Endodermal cell (in vitro differentiated cells): Measurements from ENCODE around the gene MICAL3. TPM values are rescaled to one million over a fixed set of nuclear protein-coding genes. Genes with fewer than 3 reads are reported as not detected.

Experiments
- DNase-seq: peaks from one replicate; pipeline ENCODE4 v3.0.0-alpha.2; 2017
- H3K27ac ChIP-seq: 2 replicates; pipeline ENCODE4 v1.5.1; 2013; ENCODE audit warnings: mild to moderate bottlenecking, low read depth, low read length, moderate library complexity
- H3K27me3 ChIP-seq: 2 replicates; pipeline ENCODE4 v1.6.1; 2013; ENCODE audit warnings: mild to moderate bottlenecking, low read length, moderate library complexity; ENCODE audit not compliant: insufficient read depth, control insufficient read depth, poor library complexity, severe bottlenecking
- H3K36me3 ChIP-seq: 2 replicates; pipeline ENCODE4 v1.7.0; 2013; ENCODE audit warnings: mild to moderate bottlenecking, low read length, moderate library complexity; ENCODE audit not compliant: control insufficient read depth, insufficient read depth
- H3K4me1 ChIP-seq: one replicate; pipeline ENCODE4 v1.7.0; 2013; ENCODE audit warnings: low read length; ENCODE audit not compliant: control insufficient read depth, insufficient read depth
- H3K4me3 ChIP-seq: 2 replicates; pipeline ENCODE4 v1.5.1; 2013; ENCODE audit warnings: mild to moderate bottlenecking, low read length, moderate library complexity
- H3K9ac ChIP-seq: 2 replicates; pipeline ENCODE4 v1.6.1; 2013; ENCODE audit warnings: mild to moderate bottlenecking, low read length, moderate library complexity; ENCODE audit not compliant: poor library complexity, severe bottlenecking; ENCODE audit errors: extremely low read depth
- H3K9me3 ChIP-seq: 2 replicates; pipeline ENCODE4 v1.6.1; 2013; ENCODE audit warnings: mild to moderate bottlenecking, low read length, moderate library complexity; ENCODE audit not compliant: control insufficient read depth
- H3K27ac Mint-ChIP-seq: 2 replicates; pipeline ENCODE4 v1.8.0; 2020; ENCODE audit warnings: mixed read lengths
- H3K27me3 Mint-ChIP-seq: 2 replicates; pipeline ENCODE4 v1.8.0; 2021; ENCODE audit warnings: mild to moderate bottlenecking, mixed read lengths; ENCODE audit not compliant: insufficient read depth
- H3K36me3 Mint-ChIP-seq: 2 replicates; pipeline ENCODE4 v1.8.0; 2020; ENCODE audit warnings: low read depth, mixed read lengths
- H3K4me1 Mint-ChIP-seq: 2 replicates; pipeline ENCODE4 v1.8.0; 2020; ENCODE audit warnings: mixed read lengths
- H3K4me3 Mint-ChIP-seq: 2 replicates; pipeline ENCODE4 v1.8.0; 2020; ENCODE audit warnings: mild to moderate bottlenecking, moderate library complexity, mixed read lengths
- H3K9me3 Mint-ChIP-seq: 2 replicates; pipeline ENCODE4 v1.8.0; 2020; ENCODE audit warnings: mild to moderate bottlenecking, mixed read lengths
- CTCF ChIP-seq: fragments of 200-600 bp; sonication (generic); conservative IDR thresholded peaks from 2 replicates; pipeline ENCODE4 v1.5.0; 2021; ENCODE audit warnings: antibody characterized with exemption, mild to moderate bottlenecking
- WGBS, 2 experiments: methylation state at CpG; one replicate each; pipeline versions ENCODE4 v1.1.5 to v1.1.7; 2013; ENCODE audit warnings: missing lambda C conversion rate in 2 of 2, mixed read lengths in 1 of 2; ENCODE audit not compliant: insufficient coverage in 1 of 2, insufficient read length in 1 of 2; 5-methylcytosine and 5-hydroxymethylcytosine counted together
- total RNA-seq, 2 donors: library from RNA; stranded (reverse); fragmentation: NEBNext Ultra II Directional in 1 of 2; extraction: Animal tissue kit (Norgen Biotek cat#: 25700) in 1 of 2; gene quantifications; 2 replicates in 1 of 2; 3 replicates in 1 of 2; pipeline ENCODE4 v1.2.1, GENCODE V29; 2021

The MICAL3 gene
- total RNA-seq, 2 donors from 2014 or later: 42.8 to 48.1 TPM

DNA sequence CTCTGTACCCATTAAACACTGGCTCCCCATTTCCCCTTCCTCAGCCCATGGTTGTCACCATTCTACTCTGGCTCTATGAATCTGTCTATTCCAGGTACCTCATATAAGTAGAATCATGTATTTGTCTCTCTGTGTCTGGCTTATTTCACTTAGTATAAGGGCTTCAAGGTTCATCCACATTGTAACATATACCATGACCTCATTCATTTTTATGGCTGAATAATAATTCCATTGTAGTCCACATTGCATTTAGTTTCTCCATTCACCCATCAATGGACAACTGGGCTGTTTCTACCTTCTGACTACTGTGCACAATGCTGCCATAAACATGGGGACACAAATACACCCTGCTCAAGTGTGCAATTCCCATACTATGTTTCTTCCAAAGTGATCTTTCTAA, 97.3 kb downstream of the MICAL3 start:
- H3K27ac ChIP-seq: no peak overlapping the region
- H3K9me3 Mint-ChIP-seq: no peaks in the 10 kb centered on the region
- no peaks in the 10 kb centered on the region for H3K36me3 ChIP-seq
- no peaks in the 10 kb centered on the region for H3K9me3 ChIP-seq
- H3K36me3 Mint-ChIP-seq: no peaks in the 10 kb centered on the region
- peaks cover 28% of the 10 kb centered on the region for H3K4me1 Mint-ChIP-seq
- no peak overlapping the region for H3K4me3 ChIP-seq
- H3K4me3 Mint-ChIP-seq: no peak overlapping the region
- H3K27ac Mint-ChIP-seq: no peak overlapping the region
- no peak for TF ChIP-seq CTCF
- H3K27me3 Mint-ChIP-seq: no peaks in the 10 kb centered on the region
- DNase-seq: no peak
- H3K4me1 ChIP-seq: no peaks in the 10 kb centered on the region
- no peaks in the 10 kb centered on the region for H3K27me3 ChIP-seq
- no peak overlapping the region for H3K9ac ChIP-seq

DNA sequence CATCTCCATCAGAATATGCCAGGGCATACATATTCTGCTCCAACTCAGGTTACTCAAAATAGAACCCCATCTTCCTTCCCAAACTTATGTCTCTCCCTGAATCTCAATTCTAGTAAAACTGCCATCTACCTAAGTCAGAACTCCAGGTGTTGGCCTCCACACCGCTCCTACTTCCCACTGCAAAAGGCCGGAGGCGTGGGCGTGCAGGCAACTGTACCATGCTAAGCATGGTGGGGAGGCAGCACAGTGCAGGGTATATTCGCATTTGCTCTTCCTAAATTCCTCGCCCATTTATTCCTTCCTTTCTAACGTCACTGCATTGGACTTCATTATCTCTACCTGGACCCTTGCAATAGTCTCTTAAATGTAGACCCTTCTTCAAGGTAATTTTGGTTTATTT, 97.8 kb downstream of the MICAL3 start:
- H3K27ac Mint-ChIP-seq: no peak overlapping the region
- H3K9me3 Mint-ChIP-seq: no peaks in the 10 kb centered on the region
- Histone ChIP-seq H3K9me3 (no peaks in the 10 kb centered on the region), H3K27ac (no peak overlapping the region), H3K27me3 (no peaks in the 10 kb centered on the region), H3K36me3 (no peaks in the 10 kb centered on the region), H3K4me1 (no peaks in the 10 kb centered on the region), H3K9ac (no peak overlapping the region), H3K4me3 (no peak overlapping the region)
- peaks cover 32% of the 10 kb centered on the region for H3K4me1 Mint-ChIP-seq
- no peaks in the 10 kb centered on the region for H3K27me3 Mint-ChIP-seq
- WGBS, 2 experiments: 95 to 96% methylated on average over 7 of the region's 7 CpGs
- no peaks in the 10 kb centered on the region for H3K36me3 Mint-ChIP-seq
- DNase-seq: no peak
- TF ChIP-seq CTCF: no peak
- H3K4me3 Mint-ChIP-seq: no peak overlapping the region

DNA sequence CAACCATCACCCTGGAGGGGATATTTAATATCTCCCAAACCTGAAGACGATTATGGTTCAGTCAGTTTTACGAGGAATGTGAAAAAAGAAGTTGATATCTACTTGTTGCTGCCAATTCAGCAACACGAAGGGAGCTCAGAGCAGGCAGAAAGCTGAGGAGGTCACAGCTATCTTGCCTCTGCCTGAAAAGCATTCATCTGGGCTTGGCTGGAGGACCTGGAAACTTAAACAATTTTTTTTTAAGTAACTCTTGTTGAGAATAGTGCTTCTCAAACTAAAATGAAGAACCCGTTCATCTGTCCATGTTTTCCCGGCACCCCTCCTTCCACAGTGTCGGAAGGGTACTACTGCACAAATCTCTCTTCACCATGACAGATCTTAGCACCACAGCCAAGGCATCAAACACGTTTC, 98.9 kb downstream of the MICAL3 start:
- H3K36me3 ChIP-seq: no peaks in the 10 kb centered on the region
- Mint-ChIP-seq H3K4me1 (peaks cover 41% of the 10 kb centered on the region), H3K4me3 (no peak overlapping the region), H3K9me3 (no peaks in the 10 kb centered on the region), H3K27me3 (no peaks in the 10 kb centered on the region), H3K27ac (peak overlapping the region; percentile 41), H3K36me3 (no peaks in the 10 kb centered on the region)
- TF ChIP-seq CTCF: no peak
- H3K4me1 ChIP-seq: peaks cover 5% of the 10 kb centered on the region
- no peak overlapping the region for H3K27ac ChIP-seq
- DNase-seq: no peak
- H3K4me3 ChIP-seq: no peak overlapping the region
- H3K27me3 ChIP-seq: no peaks in the 10 kb centered on the region
- 93 to 94% methylated on average over 3 to 7 of the region's 7 CpGs for WGBS, 2 experiments
- H3K9ac ChIP-seq: no peak overlapping the region
- H3K9me3 ChIP-seq: no peaks in the 10 kb centered on the region
